Astrocyte of the hippocampus (primary cell): ENCODE measurements around the gene DDX24.

Source experiments
- DNase-seq: peaks from one replicate; pipeline ENCODE4 v3.0.0; 2011; ENCODE audit warnings: low read depth, low spot score

The DDX24 gene

GRCh38 chr14:94115058-94115591 is 34.1 kb upstream of the DDX24 start:
- peak; percentile 29 for DNase-seq

GRCh38 chr14:94114589-94115057 is 33.6 kb upstream of the DDX24 start:
- DNase-seq, result no peak

GRCh38 chr14:94113908-94114588 is 33.0 kb upstream of the DDX24 start:
- peak; percentile 67 for DNase-seq

GRCh38 chr14:94113490-94113889 is 32.5 kb upstream of the DDX24 start:
- DNase-seq, result peak; percentile 86

- no peak for DNase-seq
Measured at GRCh38 chr14:94113073-94113472, 32.1 kb upstream of the DDX24 start.

GRCh38 chr14:94112513-94113063 is 31.6 kb upstream of the DDX24 start:
- no peak for DNase-seq

- no peak for DNase-seq
Measured at GRCh38 chr14:94111276-94112095, 30.5 kb upstream of the DDX24 start.

GRCh38 chr14:94110552-94111181 is 29.7 kb upstream of the DDX24 start, which contains the start of gene IFI27:
TSS of gene IFI27 (plus strand) at chr14:94110736.
- peak; percentile 70 for DNase-seq

- no peak for DNase-seq
Measured at GRCh38 chr14:94109915-94110250, 28.9 kb upstream of the DDX24 start.

GRCh38 chr14:94104731-94105130 is 23.7 kb upstream of the DDX24 start:
- no peak for DNase-seq

GRCh38 chr14:94103554-94104150 is 22.6 kb upstream of the DDX24 start:
- DNase-seq, result peak; percentile 83

- DNase-seq, result no peak
Measured at GRCh38 chr14:94102768-94103482, 21.9 kb upstream of the DDX24 start.

- DNase-seq, result no peak
Measured at GRCh38 chr14:94101748-94102147, 20.7 kb upstream of the DDX24 start.

GRCh38 chr14:94100847-94101246 is 19.8 kb upstream of the DDX24 start:
- peak; percentile 77 for DNase-seq

GRCh38 chr14:94099006-94099405 is 18.0 kb upstream of the DDX24 start:
- DNase-seq, result no peak

- no peak for DNase-seq
Measured at GRCh38 chr14:94098326-94098992, 17.5 kb upstream of the DDX24 start.

GRCh38 chr14:94097091-94097490 is 16.1 kb upstream of the DDX24 start:
- DNase-seq, result peak; percentile 76

GRCh38 chr14:94093418-94093817 is 12.4 kb upstream of the DDX24 start:
- DNase-seq, result no peak

GRCh38 chr14:94089479-94089878 is 8.5 kb upstream of the DDX24 start:
- DNase-seq, result no peak

- no peak for DNase-seq
Measured at GRCh38 chr14:94088516-94088915, 7.5 kb upstream of the DDX24 start.
